IMR-90 (cell line): ENCODE measurements around the gene ERMARD. TPM values are rescaled to one million over a fixed set of nuclear protein-coding genes. Genes with fewer than 3 reads are reported as not detected.

Experiments used
- ATAC-seq: fragments of 200-7000 bp; cut with Tn5 transposase; 2 replicates; pipeline ENCODE4 v1.9.1; 2020; ENCODE audit warnings: low read depth, mild to moderate bottlenecking, moderate library complexity
- BruUV-seq: library from RNA; stranded (reverse); fragments of 400-500 nt; replicated peaks from 2 replicates; lab custom pipeline; 2021; lab: Mats Ljungman, UMichigan
- CTCF ChIA-PET: fragments of 300-600 bp; formaldehyde crosslinking; extraction: SDS; loops from one replicate; lab custom pipeline; 2021; ENCODE audit warnings: antibody characterized with exemption; lab: Yijun Ruan, JAX
- POLR2A ChIA-PET: fragments of 300-600 bp; sonication (Branson Sonifier 250); formaldehyde crosslinking; loops from one replicate; lab custom pipeline; 2022; ENCODE audit warnings: antibody characterized with exemption; ENCODE audit not compliant: unreplicated experiment; lab: Charles Lee
- DNase-seq: peaks from one replicate; pipeline ENCODE4 v3.0.0; 2013
- H2AFZ ChIP-seq: replicated peaks from 2 replicates; pipeline ENCODE3; 2013; ENCODE audit warnings: low read length, mild to moderate bottlenecking; ENCODE audit not compliant: poor library complexity
- H2AK5ac ChIP-seq: 2 replicates; pipeline ENCODE4 v1.6.1; 2013; ENCODE audit warnings: low read depth, low read length, inconsistent platforms
- H2AK9ac ChIP-seq: replicated peaks from 2 replicates; pipeline ENCODE3; 2013; ENCODE audit warnings: mild to moderate bottlenecking, low read depth, low read length, moderate library complexity; ENCODE audit not compliant: poor library complexity
- H2BK120ac ChIP-seq: 2 replicates; pipeline ENCODE4 v1.6.1; 2013; ENCODE audit warnings: low read depth, low read length, inconsistent platforms
- H2BK15ac ChIP-seq: 3 replicates; pipeline ENCODE4 v1.6.1; 2013; ENCODE audit warnings: low read depth, low read length, inconsistent platforms
- H2BK20ac ChIP-seq: 2 replicates; pipeline ENCODE4 v1.6.1; 2013; ENCODE audit warnings: low read depth, mild to moderate bottlenecking, inconsistent platforms, low read length, moderate library complexity
- H2BK5ac ChIP-seq: 2 replicates; pipeline ENCODE4 v1.6.1; 2013; ENCODE audit warnings: mild to moderate bottlenecking, low read depth, low read length, inconsistent platforms; ENCODE audit not compliant: poor library complexity, severe bottlenecking
- H3K14ac ChIP-seq: replicated peaks from 2 replicates; pipeline ENCODE4 v1.6.1; 2013; ENCODE audit warnings: low read depth, low read length, inconsistent platforms
- H3K18ac ChIP-seq: 2 replicates; pipeline ENCODE4 v1.6.1; 2013; ENCODE audit warnings: low read depth, low read length, control low read depth
- H3K23ac ChIP-seq: 2 replicates; pipeline ENCODE4 v1.6.1; 2013; ENCODE audit warnings: low read depth, low read length, inconsistent platforms
- H3K27ac ChIP-seq: 2 replicates; pipeline ENCODE4 v1.5.1; 2013; ENCODE audit warnings: mild to moderate bottlenecking, control low read depth, low read length; ENCODE audit not compliant: insufficient read depth
- H3K27me3 ChIP-seq: 2 replicates; pipeline ENCODE4 v1.6.1; 2013; ENCODE audit warnings: low read length; ENCODE audit not compliant: control insufficient read depth, insufficient read depth
- H3K36me3 ChIP-seq: 2 replicates; pipeline ENCODE4 v1.6.1; 2013; ENCODE audit warnings: low read length, mixed read lengths; ENCODE audit not compliant: control insufficient read depth, insufficient read depth
- H3K4ac ChIP-seq: 2 replicates; pipeline ENCODE4 v1.6.1; 2013; ENCODE audit warnings: low read depth, low read length, inconsistent platforms
- H3K4me1 ChIP-seq: 2 replicates; pipeline ENCODE4 v1.6.1; 2013; ENCODE audit warnings: low read length, mixed read lengths; ENCODE audit not compliant: control insufficient read depth, insufficient read depth
- H3K4me2 ChIP-seq: 2 replicates; pipeline ENCODE4 v1.6.1; 2013; ENCODE audit warnings: low read depth, mild to moderate bottlenecking, control low read depth, low read length, moderate library complexity
- H3K4me3 ChIP-seq: 2 replicates; pipeline ENCODE4 v1.5.1; 2013; ENCODE audit warnings: low read depth, mild to moderate bottlenecking, control low read depth, low read length, moderate library complexity; ENCODE audit not compliant: insufficient read depth
- H3K56ac ChIP-seq: 2 replicates; pipeline ENCODE4 v1.6.1; 2013; ENCODE audit warnings: low read length, inconsistent platforms; ENCODE audit not compliant: insufficient read depth; ENCODE audit errors: extremely low read depth
- H3K79me1 ChIP-seq, 2 experiments: 2 replicates each; pipeline ENCODE4 v1.6.1; 2013; ENCODE audit warnings: low read length in 2 of 2, inconsistent platforms in 1 of 2, low read depth in 1 of 2
- H3K9ac ChIP-seq: 2 replicates; pipeline ENCODE4 v1.6.1; 2013; ENCODE audit warnings: low read depth, low read length, control low read depth
- H3K9me1 ChIP-seq: 2 replicates; pipeline ENCODE4 v1.6.1; 2013; ENCODE audit warnings: low read length, inconsistent platforms; ENCODE audit not compliant: insufficient read depth
- H3K9me3 ChIP-seq: 2 replicates; pipeline ENCODE4 v1.6.1; 2013; ENCODE audit warnings: low read length; ENCODE audit not compliant: control insufficient read depth, insufficient read depth
- H4K20me1 ChIP-seq: 2 replicates; pipeline ENCODE4 v1.6.1; 2013; ENCODE audit warnings: low read length, inconsistent platforms; ENCODE audit not compliant: insufficient read depth
- H4K5ac ChIP-seq: 2 replicates; pipeline ENCODE4 v1.6.1; 2013; ENCODE audit warnings: mild to moderate bottlenecking, low read depth, low read length, control low read depth
- H4K8ac ChIP-seq, 2 experiments: 2 replicates each; pipeline ENCODE4 v1.6.1; 2013; ENCODE audit warnings: low read depth in 2 of 2, low read length in 2 of 2, control low read depth in 1 of 2, inconsistent platforms in 1 of 2
- H4K91ac ChIP-seq: 2 replicates; pipeline ENCODE4 v1.6.1; 2013; ENCODE audit warnings: low read depth, low read length, inconsistent platforms; ENCODE audit not compliant: insufficient read depth
- CEBPB ChIP-seq: IDR thresholded peaks from 2 replicates; pipeline ENCODE4 v1.6.1; 2012; ENCODE audit warnings: low read depth, low read length, improper control_type of control experiment
- CHD1 ChIP-seq: IDR thresholded peaks from 2 replicates; pipeline ENCODE4 v1.6.1; 2012; ENCODE audit warnings: low read depth, low read length, improper control_type of control experiment
- FOS ChIP-seq: fragments of 150-350 bp; IDR thresholded peaks from 2 replicates; pipeline ENCODE4 v1.6.1; 2016; ENCODE audit warnings: low read depth, low read length
- POLR2A ChIP-seq: IDR thresholded peaks from 2 replicates; pipeline ENCODE4 v1.6.1; 2012; ENCODE audit warnings: mild to moderate bottlenecking, low read depth, low read length
- RCOR1 ChIP-seq: IDR thresholded peaks from 2 replicates; pipeline ENCODE4 v1.6.1; 2012; ENCODE audit warnings: mild to moderate bottlenecking, low read length, improper control_type of control experiment; ENCODE audit not compliant: insufficient replicate concordance
- WGBS, 2 experiments: methylation state at CpG; one replicate each; pipeline versions ENCODE4 v1.1.5 to v1.1.7; 2013; ENCODE audit warnings: missing lambda C conversion rate in 2 of 2; ENCODE audit not compliant: insufficient read length in 1 of 2; ENCODE audit errors: extremely low coverage in 2 of 2; 5-methylcytosine and 5-hydroxymethylcytosine counted together
- dilution Hi-C: fragments of 300-500 bp; cut with HindIII; formaldehyde crosslinking; loops from one replicate; pipeline ENCODE4 v1.14.3; 2018; ENCODE audit warnings: low sequenced_read_pairs; ENCODE audit not compliant: unreplicated experiment
- in situ Hi-C: fragments of 300-500 bp; cut with MboI; formaldehyde crosslinking; loops from 3 replicates; pipeline ENCODE4 v1.14.3; 2019; ENCODE audit warnings: low sequenced_read_pairs, inconsistent platforms, mixed read lengths
- intact Hi-C: fragments of 100-400 bp; cut with micrococcal nuclease; formaldehyde crosslinking; loops from 2 replicates; pipeline ENCODE4 v1.10.0; 2022
- polyA plus RNA-seq, 3 experiments: library from polyadenylated mRNA; depleted of rRNA; stranded (reverse); fragments of >200 nt; gene quantifications; 2 replicates each; pipeline ENCODE4 v1.2.3, GENCODE V29; 2012; ENCODE audit warnings: low replicate concordance in 1 of 3
- total RNA-seq: library from RNA; depleted of rRNA; stranded (reverse); fragments of >200 nt; gene quantifications from 2 replicates; pipeline ENCODE4 v1.2.3, GENCODE V29; 2012

The ERMARD gene
- total and polyA plus RNA-seq, 2 of the 4 experiments (the other 2 are of a cell fraction): 15.1 to 25.4 TPM

DNA sequence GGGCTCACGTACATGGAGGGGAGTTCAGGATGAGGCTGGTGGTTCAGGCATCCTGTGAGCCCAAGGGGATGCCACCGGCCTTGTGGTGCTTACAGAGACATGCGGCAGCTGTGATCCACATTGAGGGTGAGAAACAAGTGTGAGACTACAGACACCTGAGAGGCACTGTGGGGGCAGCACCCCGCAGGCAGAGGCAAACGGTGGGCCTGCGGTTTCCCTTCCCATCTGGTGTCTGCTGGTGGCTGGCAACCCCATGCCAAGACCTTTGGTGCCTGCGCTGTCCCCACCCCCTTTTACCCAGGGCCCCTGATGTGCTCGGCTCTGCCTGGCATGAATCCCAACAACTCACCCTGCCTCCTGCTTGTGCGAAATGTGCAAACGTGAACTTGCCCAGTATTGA is 42.0 kb downstream of the ERMARD start:
- Histone ChIP-seq H3K4me2 (no peak overlapping the region), H3K4ac (no peak overlapping the region), H2BK15ac (no peak overlapping the region), H2BK20ac (no peak overlapping the region), H3K27me3 (peaks cover 10% of the 10 kb centered on the region; the same call in 1 of the 2 replicates), H2AFZ (no peak overlapping the region), H3K36me3 (no peaks in the 10 kb centered on the region), H4K20me1 (no peaks in the 10 kb centered on the region), H4K5ac (no peak overlapping the region), H4K91ac (no peak overlapping the region), H3K4me1 (peaks cover 3% of the 10 kb centered on the region; the same call in 1 of the 2 replicates), H3K27ac (no peak overlapping the region), H3K14ac (no peak overlapping the region), H3K56ac (no peak overlapping the region), H3K4me3 (no peak overlapping the region), H3K9me1 (0 out of 2 replicates have a peak, but pooled peaks cover 4% of the 10 kb centered on the region), H2BK5ac (no peak overlapping the region), H3K18ac (no peak overlapping the region), H2BK120ac (no peak overlapping the region), H2AK9ac (no peak overlapping the region), H3K23ac (no peak overlapping the region), H3K9ac (no peak overlapping the region), H4K8ac (no peak overlapping the region), H2AK5ac (no peak overlapping the region), H3K9me3 (no peaks in the 10 kb centered on the region), H3K79me1 (no peaks in the 10 kb centered on the region)
- CTCF ChIA-PET: interaction anchor here (0.5 kb wide), 1 partner anchor 619 kb away, joined by 3 read pairs; no protein-coding TSS in a partner anchor
- POLR2A ChIA-PET: no interaction called here
- TF ChIP-seq CHD1 (no peak), FOS (no peak), POLR2A (no peak), RCOR1 (no peak), CEBPB (no peak)
- WGBS, 2 experiments: 77% methylated on average over 4 of the region's 10 CpGs; no CpG with 5 or more reads in 1 of the 2 experiments
- intact Hi-C loops (loop anchor here (5.0 kb wide), 1 partner anchor 519 kb away; no protein-coding TSS in a partner anchor), in situ Hi-C loops (loop anchor here (10.0 kb wide), 2 partner anchors 511 to 721 kb away; partner anchors contain the start of gene FAM120B), dilution Hi-C loops (no loop called here)
- BruUV-seq: no TSS peak
- DNase-seq (no peak), ATAC-seq (no peak)
